SIG-M5 (cell line): Measurements from ENCODE around the gene CTNNB1.

Experiments
- DNase-seq: peaks from one replicate; lab custom pipeline; 2025; lab: John Stamatoyannopoulos, UW

The CTNNB1 gene

GRCh38 chr3:41220906-41221677 lies 21.8 kb downstream of the CTNNB1 start:
- DNase-seq = no peak

DNA sequence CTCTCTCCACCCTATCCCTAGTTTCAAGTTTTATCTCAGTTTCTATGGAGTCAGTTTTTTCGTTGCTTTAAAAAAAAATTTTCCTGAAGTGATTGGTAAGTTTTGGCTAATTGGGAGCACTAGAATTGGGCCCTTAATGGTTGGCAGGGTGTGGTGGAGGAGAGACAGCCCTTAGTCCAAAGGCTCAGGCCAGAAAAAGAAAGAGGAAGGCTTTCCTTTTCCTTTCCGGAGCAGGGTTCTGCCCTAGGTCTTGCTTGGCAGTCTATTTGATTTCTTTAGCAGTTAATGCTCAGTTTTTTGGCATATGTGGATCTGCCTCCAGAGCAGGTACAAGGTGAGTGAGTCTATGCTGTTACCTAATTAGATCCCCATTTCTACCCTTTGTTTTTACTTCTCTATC lies 22.7 kb downstream of the CTNNB1 start:
- no peak for DNase-seq

GRCh38 chr3:41222501-41222900 lies 23.2 kb downstream of the CTNNB1 start:
- no peak for DNase-seq

- DNase-seq = no peak
These were observed 23.8 kb downstream of the CTNNB1 start for GRCh38 chr3:41223078-41223477.

DNA sequence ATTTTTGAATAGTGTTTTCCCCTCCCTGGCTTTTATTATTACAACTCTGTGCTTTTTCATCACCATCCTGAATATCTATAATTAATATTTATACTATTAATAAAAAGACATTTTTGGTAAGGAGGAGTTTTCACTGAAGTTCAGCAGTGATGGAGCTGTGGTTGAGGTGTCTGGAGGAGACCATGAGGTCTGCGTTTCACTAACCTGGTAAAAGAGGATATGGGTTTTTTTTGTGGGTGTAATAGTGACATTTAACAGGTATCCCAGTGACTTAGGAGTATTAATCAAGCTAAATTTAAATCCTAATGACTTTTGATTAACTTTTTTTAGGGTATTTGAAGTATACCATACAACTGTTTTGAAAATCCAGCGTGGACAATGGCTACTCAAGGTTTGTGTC lies 24.4 kb downstream of the CTNNB1 start:
- DNase-seq = no peak

GRCh38 chr3:41224120-41224806 lies 25.0 kb downstream of the CTNNB1 start:
- no peak for DNase-seq

- DNase-seq = no peak
These were observed 35.8 kb downstream of the CTNNB1 start for GRCh38 chr3:41234823-41235721.

GRCh38 chr3:41236228-41236627 lies 36.9 kb downstream of the CTNNB1 start:
- DNase-seq = no peak

DNA sequence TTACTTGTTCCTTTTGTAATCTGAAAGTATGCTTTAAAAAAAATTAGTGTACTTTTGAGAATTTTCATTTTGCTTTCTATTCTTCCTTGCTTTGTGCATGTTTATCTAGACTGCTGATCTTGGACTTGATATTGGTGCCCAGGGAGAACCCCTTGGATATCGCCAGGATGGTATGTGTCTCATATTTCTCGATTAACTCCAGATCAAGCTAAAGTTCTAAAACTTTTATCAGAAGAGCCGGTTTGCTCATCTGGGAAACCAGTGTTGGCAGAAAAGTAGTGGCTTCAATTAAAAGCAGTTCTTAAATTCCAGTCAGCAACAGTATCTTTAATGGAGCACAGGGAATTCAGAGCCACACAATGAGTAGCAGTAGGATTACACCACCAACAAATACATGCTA lies 38.6 kb downstream of the CTNNB1 start:
- no peak for DNase-seq

GRCh38 chr3:41239587-41239986 lies 40.3 kb downstream of the CTNNB1 start:
- DNase-seq = no peak

GRCh38 chr3:41241161-41241560 lies 41.9 kb downstream of the CTNNB1 start:
- no peak for DNase-seq

- DNase-seq = no peak
These were observed 42.7 kb downstream of the CTNNB1 start for GRCh38 chr3:41241800-41242571.

DNA sequence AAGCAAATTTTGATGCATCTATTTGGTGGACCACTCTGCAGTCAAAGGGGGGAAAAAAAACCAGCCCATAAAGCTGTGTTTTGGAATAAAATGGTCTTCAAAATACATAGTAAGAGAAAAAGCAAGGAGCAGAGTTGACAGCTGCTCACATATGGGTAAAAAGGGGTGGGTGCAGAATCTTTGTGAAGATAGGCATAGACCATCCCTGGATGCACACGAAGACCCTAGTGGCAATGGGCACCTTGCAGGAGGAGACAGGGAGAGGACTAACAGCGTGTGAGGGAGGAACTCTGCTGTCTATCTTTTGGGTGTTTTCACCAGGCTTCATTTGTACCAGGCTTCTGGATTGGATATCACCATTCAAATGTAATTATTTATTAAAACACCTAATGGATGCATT lies 43.9 kb downstream of the CTNNB1 start:
- DNase-seq = no peak

DNA sequence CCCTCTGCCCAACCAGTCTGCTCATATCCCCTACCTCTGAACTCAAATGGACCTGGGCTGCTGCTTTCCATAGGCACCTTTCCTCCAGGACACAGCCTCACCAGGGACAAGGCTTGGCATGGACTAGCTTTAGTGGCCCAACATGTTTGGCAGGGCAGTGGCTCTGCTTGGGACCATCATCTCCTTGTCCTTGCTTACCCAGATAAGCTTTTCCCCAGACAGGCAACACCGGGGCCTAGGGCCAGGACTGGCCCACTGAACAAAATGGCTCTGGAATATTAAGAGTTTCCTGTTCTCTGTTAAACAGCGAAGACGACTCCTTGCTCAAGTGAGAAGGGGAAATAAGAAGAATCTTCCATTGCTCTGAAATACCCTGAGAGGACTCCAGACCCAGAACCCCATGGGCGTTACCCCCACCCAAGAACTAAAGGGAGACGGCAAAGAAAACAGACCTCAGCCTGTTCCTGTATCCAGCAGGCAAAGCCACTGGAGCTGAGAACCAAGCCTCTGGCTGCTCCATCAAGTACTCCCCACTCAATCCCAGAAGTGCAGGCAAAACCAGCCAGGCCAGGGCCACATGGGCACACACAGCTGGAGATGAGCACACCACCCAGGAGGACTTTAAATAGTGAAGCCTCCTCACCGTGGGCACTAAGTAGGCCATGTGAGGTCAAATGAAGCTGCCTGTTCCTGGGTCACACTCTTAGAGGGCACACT lies 45.5 kb downstream of the CTNNB1 start:
- no peak for DNase-seq

GRCh38 chr3:41247055-41248004 lies 48.0 kb downstream of the CTNNB1 start:
- DNase-seq = no peak

- DNase-seq = no peak
These were observed 49.2 kb downstream of the CTNNB1 start for GRCh38 chr3:41248525-41248924.

GRCh38 chr3:41249318-41249717 lies 50.0 kb downstream of the CTNNB1 start:
- no peak for DNase-seq

DNA sequence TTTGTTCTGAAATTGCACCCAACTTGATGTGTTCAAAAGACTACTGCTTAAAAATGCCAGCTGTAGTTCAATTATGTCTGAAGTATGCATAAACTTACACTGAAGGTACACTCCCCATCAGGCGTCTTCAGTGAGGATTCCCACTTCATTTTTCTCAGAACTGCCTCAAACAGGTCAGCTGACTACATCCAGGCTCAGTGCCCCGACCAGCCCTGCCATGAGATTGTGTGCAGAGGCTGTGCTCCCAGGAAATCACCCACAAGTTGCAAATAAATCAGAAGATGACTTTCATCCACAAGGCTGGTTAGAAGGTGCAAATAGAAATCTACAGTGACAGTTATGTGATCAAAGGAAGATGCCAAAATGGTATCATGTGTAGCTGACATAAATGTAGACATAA lies 51.5 kb downstream of the CTNNB1 start:
- DNase-seq = no peak

GRCh38 chr3:41251593-41251992 lies 52.3 kb downstream of the CTNNB1 start:
- no peak for DNase-seq

GRCh38 chr3:41258239-41258800 lies 59.0 kb downstream of the CTNNB1 start:
- no peak for DNase-seq
